K562 (cell line): Measurements from ENCODE around the gene TMEM255A. TPM values are rescaled to one million over a fixed set of nuclear protein-coding genes. Genes with fewer than 3 reads are reported as not detected.

Experiments used
- ATAC-seq: fragments of 200-7000 bp; cut with Tn5 transposase; 3 replicates; pipeline ENCODE4 v1.9.1; 2020; ENCODE audit warnings: moderate library complexity
- BruUV-seq: library from RNA; stranded (reverse); fragments of 400-500 nt; replicated peaks from 2 replicates; lab custom pipeline; 2021; lab: Mats Ljungman, UMichigan
- CTCF ChIA-PET: fragments of 300-600 bp; formaldehyde crosslinking; extraction: SDS; loops from one replicate; lab custom pipeline; 2021; ENCODE audit warnings: low intra/inter-chr PET ratio; lab: Yijun Ruan, JAX
- POLR2A ChIA-PET: fragments of 300-600, 350-650 bp; sonication (Branson Sonifier 250); formaldehyde crosslinking; extraction: SDS; loops from one replicate; lab custom pipeline; 2021; ENCODE audit warnings: antibody characterized with exemption, inconsistent platforms; lab: Yijun Ruan, JAX
- DNase-seq, 4 experiments: peaks; one replicate each; pipeline versions ENCODE4 v3.0.0 to v3.0.0-alpha.2; 2011 to 2018; ENCODE audit warnings: low spot score in 3 of 4, mixed read lengths in 3 of 4; ENCODE audit errors: extremely low read depth in 1 of 4
- FAIRE-seq: peaks from 2 replicates; lab custom pipeline; 2011; peaks lifted over from hg19 to GRCh38; lab: Jason Lieb, UNC
- H2AFZ ChIP-seq: 2 replicates; pipeline ENCODE4 v1.6.0; 2011; ENCODE audit warnings: low read depth, low read length, control low read depth, inconsistent platforms
- H3K27ac ChIP-seq: fragments of 200-600 bp; 3 replicates; pipeline ENCODE4 v1.8.0; 2011; ENCODE audit warnings: low read depth, mild to moderate bottlenecking, control low read depth, inconsistent platforms, low read length, moderate library complexity, mixed read lengths; ENCODE audit errors: extremely low read depth
- H3K27me3 ChIP-seq, 2 experiments: fragments of 300-600 bp in 1 of 2; 2 replicates in 1 of 2; 3 replicates in 1 of 2; pipeline versions ENCODE4 v1.6.0 to v1.8.0; 2011; ENCODE audit warnings: inconsistent platforms in 2 of 2, low read length in 2 of 2, mild to moderate bottlenecking in 1 of 2, mixed read lengths in 1 of 2, moderate library complexity in 1 of 2; ENCODE audit not compliant: control insufficient read depth in 2 of 2, insufficient read depth in 2 of 2
- H3K36me3 ChIP-seq: fragments of 300-600 bp; 3 replicates; pipeline ENCODE4 v1.8.0; 2011; ENCODE audit warnings: mild to moderate bottlenecking, low read length, inconsistent platforms; ENCODE audit not compliant: control insufficient read depth, insufficient read depth
- H3K4me1 ChIP-seq, 2 experiments: fragments of 200-600 bp in 1 of 2; replicated peaks in 1 of 2; 2 replicates in 1 of 2; 3 replicates in 1 of 2; pipeline versions ENCODE4 v1.5.1 to v1.8.0; 2011; ENCODE audit warnings: inconsistent platforms in 2 of 2, low read length in 2 of 2, mild to moderate bottlenecking in 1 of 2, mixed read lengths in 1 of 2, moderate library complexity in 1 of 2; ENCODE audit not compliant: control insufficient read depth in 2 of 2, insufficient read depth in 2 of 2
- H3K4me2 ChIP-seq: 2 replicates; pipeline ENCODE4 v1.6.1; 2011; ENCODE audit warnings: low read length, control low read depth, inconsistent platforms, mixed read lengths; ENCODE audit not compliant: insufficient read depth
- H3K4me3 ChIP-seq: fragments of 200-600 bp; sonication (generic), shearing (Covaris generic); 2 replicates; pipeline ENCODE4 v1.5.1; 2016; ENCODE audit warnings: control low read depth, inconsistent platforms
- H3K79me2 ChIP-seq: fragments of 200-600 bp; 3 replicates; pipeline ENCODE4 v1.8.0; 2011; ENCODE audit warnings: low read length, inconsistent platforms; ENCODE audit not compliant: control insufficient read depth, insufficient read depth
- H3K9ac ChIP-seq, 2 experiments: 2 replicates each; pipeline versions ENCODE4 v1.6.0 to v1.6.1; 2011; ENCODE audit warnings: low read depth in 2 of 2, low read length in 2 of 2, control low read depth in 1 of 2, inconsistent platforms in 1 of 2, mild to moderate bottlenecking in 1 of 2, mixed read lengths in 1 of 2; ENCODE audit not compliant: insufficient read depth in 1 of 2
- H3K9me1 ChIP-seq: one replicate; pipeline ENCODE4 v1.6.0; 2011; ENCODE audit warnings: inconsistent platforms, mild to moderate bottlenecking, low read length, moderate library complexity; ENCODE audit not compliant: control insufficient read depth, insufficient read depth
- H3K9me3 ChIP-seq: replicated peaks from 2 replicates; pipeline ENCODE4 v1.5.1; 2011; ENCODE audit warnings: low read depth, low read length, inconsistent platforms; ENCODE audit not compliant: control insufficient read depth, insufficient read depth
- H4K20me1 ChIP-seq: replicated peaks from 2 replicates; pipeline ENCODE4 v1.6.1; 2011; ENCODE audit warnings: low read length, inconsistent platforms, mixed read lengths; ENCODE audit not compliant: control insufficient read depth, insufficient read depth
- ARID3A ChIP-seq: IDR thresholded peaks from 2 replicates; pipeline ENCODE4 v1.6.1; 2012; ENCODE audit warnings: low read depth, low read length, improper control_type of control experiment, borderline replicate concordance
- CBFA2T2 ChIP-seq: fragments of 450-650 bp; conservative IDR thresholded peaks from 2 replicates; pipeline ENCODE4 v1.6.1; 2017; ENCODE audit warnings: mild to moderate bottlenecking
- CBX1 ChIP-seq: sonication (generic); IDR thresholded peaks from 2 replicates; pipeline ENCODE4 v1.6.1; 2016; ENCODE audit warnings: antibody characterized with exemption, low read depth, mild to moderate bottlenecking
- CHD4 ChIP-seq: fragments of 200-600 bp; sonication (generic); IDR thresholded peaks from 3 replicates; pipeline ENCODE4 v1.6.1; 2012; ENCODE audit warnings: low read depth, mild to moderate bottlenecking, mixed read lengths, low read length, inconsistent platforms; ENCODE audit not compliant: insufficient read depth, insufficient replicate concordance, poor library complexity, severe bottlenecking
- HMBOX1 ChIP-seq: sonication (generic); IDR thresholded peaks from 2 replicates; pipeline ENCODE4 v1.6.1; 2016
- HMGN3 ChIP-seq: IDR thresholded peaks from 2 replicates; pipeline ENCODE4 v1.6.1; 2011; ENCODE audit warnings: borderline replicate concordance, low read depth, mild to moderate bottlenecking, mixed read lengths, low read length; ENCODE audit not compliant: insufficient read length; ENCODE audit errors: extremely low read depth
- NEUROD1 ChIP-seq: fragments of 150-350 bp; IDR thresholded peaks from 2 replicates; pipeline ENCODE4 v1.6.1; 2014; ENCODE audit warnings: borderline replicate concordance, low read length, low read depth; ENCODE audit not compliant: partially characterized antibody
- NFATC3 ChIP-seq: fragments of 450-650 bp; IDR thresholded peaks from 2 replicates; pipeline ENCODE4 v1.6.1; 2017; ENCODE audit warnings: mild to moderate bottlenecking
- NFIC ChIP-seq: fragments of 450-650 bp; IDR thresholded peaks from 2 replicates; pipeline ENCODE4 v1.6.1; 2017; ENCODE audit warnings: mild to moderate bottlenecking, inconsistent platforms
- NR4A1 ChIP-seq, 2 experiments: fragments of 250-450 bp in 1 of 2; fragments of 450-650 bp in 1 of 2; sonication (Bioruptor Pico) in 1 of 2; IDR thresholded peaks; 2 replicates each; pipeline versions ENCODE4 v1.4.0 to v1.6.1; 2016 to 2020; ENCODE audit warnings: mild to moderate bottlenecking in 2 of 2, missing compliant biosample characterization in 1 of 2, missing genetic modification characterization in 1 of 2, moderate library complexity in 1 of 2
- POLR2AphosphoS2 ChIP-seq: IDR thresholded peaks from 2 replicates; pipeline ENCODE4 v1.6.1; 2012; ENCODE audit warnings: low read length, improper control_type of control experiment
- POLR2B ChIP-seq: fragments of 450-650 bp; IDR thresholded peaks from 2 replicates; pipeline ENCODE4 v1.6.1; 2018; ENCODE audit warnings: low read depth; ENCODE audit not compliant: partially characterized antibody
- RBFOX2 ChIP-seq: fragments of 200-400 bp; formaldehyde crosslinking; IDR thresholded peaks from 2 replicates; pipeline ENCODE4 v1.6.1; 2017; ENCODE audit warnings: low read depth, mild to moderate bottlenecking, low read length, moderate library complexity
- RHOXF2B ChIP-seq: fragments of 250-450 bp; sonication (Bioruptor Pico); conservative IDR thresholded peaks from 2 replicates; pipeline ENCODE4 v1.5.1; 2021
- SIN3A ChIP-seq, 2 experiments: fragments of 150-350 bp in 1 of 2; IDR thresholded peaks; 2 replicates each; pipeline ENCODE4 v1.6.1; 2011 to 2016; ENCODE audit warnings: borderline replicate concordance in 2 of 2, low read depth in 2 of 2, low read length in 2 of 2, mild to moderate bottlenecking in 2 of 2, moderate library complexity in 2 of 2; ENCODE audit not compliant: control insufficient read depth in 1 of 2
- SMARCA5 ChIP-seq: fragments of 450-650 bp; IDR thresholded peaks from 2 replicates; pipeline ENCODE4 v1.6.1; 2016
- ZNF274 ChIP-seq: IDR thresholded peaks from 2 replicates; pipeline ENCODE4 v1.6.1; 2011; ENCODE audit warnings: low read depth, mild to moderate bottlenecking, low read length, moderate library complexity, borderline replicate concordance
- ZNF696 ChIP-seq: fragments of 250-450 bp; sonication (Bioruptor Pico); conservative IDR thresholded peaks from 2 replicates; pipeline ENCODE4 v1.4.0; 2020; ENCODE audit warnings: mild to moderate bottlenecking, moderate library complexity
- WGBS: fragments of 100-300 bp; shearing (Covaris generic); methylation state at CpG from one replicate; pipeline ENCODE4 v1.1.6; 2016; ENCODE audit warnings: low coverage, mixed read lengths; ENCODE audit not compliant: insufficient coverage; ENCODE audit errors: missing lambda C conversion rate; 5-methylcytosine and 5-hydroxymethylcytosine counted together
- in situ Hi-C: fragments of 300-500 bp; cut with MboI; formaldehyde crosslinking; loops from 4 replicates; pipeline ENCODE4 v1.15.0; 2018; ENCODE audit warnings: inconsistent platforms, mixed read lengths
- intact Hi-C: fragments of 100-400 bp; cut with micrococcal nuclease; formaldehyde crosslinking; loops from 2 replicates; pipeline ENCODE4 v1.14.2; 2022
- polyA plus RNA-seq, 8 experiments: library from polyadenylated mRNA; depleted of rRNA in 4 of 8; stranded (reverse) in 5 of 8; unstranded in 3 of 8; fragments of >200 nt; fragmentation: Nextera tagmentation in 2 of 8; fragmentation: Illumina TruSeq in 1 of 8; extraction: Ambion mirVana in 2 of 8; extraction: Trizol in 1 of 8; gene quantifications; 2 replicates each; pipeline versions ENCODE4 v1.2.1 to v1.2.3, GENCODE V29; 2011 to 2014; ENCODE audit warnings: inconsistent platforms in 1 of 8, missing spikeins in 1 of 8
- total RNA-seq, 7 experiments: library from RNA; depleted of rRNA in 6 of 7; stranded (reverse); fragments of >200 nt in 6 of 7; fragmentation: Illumina TruSeq in 2 of 7; extraction: Trizol in 2 of 7; gene quantifications; 2 replicates each; pipeline versions ENCODE4 v1.2.1 to v1.2.3, GENCODE V29; 2011 to 2021; ENCODE audit warnings: low replicate concordance in 1 of 7
- TF ChIP-seq, protein P1 (sequence below): fragments of 200-800 bp; sonication (Bioruptor generic); IDR thresholded peaks from 2 replicates; pipeline ENCODE4 v1.6.1; 2017; ENCODE audit warnings: missing genetic modification characterization, missing compliant biosample characterization
- TF ChIP-seq, protein P2 (sequence below): fragments of 250-450 bp; sonication (Bioruptor Pico); IDR thresholded peaks from 2 replicates; pipeline ENCODE4 v1.9.0; 2021; ENCODE audit warnings: mild to moderate bottlenecking

The TMEM255A gene
- total and polyA plus RNA-seq, 9 of the 15 experiments (the other 6 are each of a cell fraction or from before 2014, with no cell fraction given) = 0.01 TPM; not detected in 8

- BruUV-seq = no TSS peak
Observed at GRCh38 chrX:120271218-120271617, 40.0 kb downstream of the TMEM255A start.

More at GRCh38 chrX:120271218-120271617, 40.0 kb downstream of the TMEM255A start:
- in situ Hi-C loops = no loop called here
- H2AFZ ChIP-seq = no peak overlapping the region
- ATAC-seq (no peak), DNase-seq (no peak), FAIRE-seq (no peak)
- ChIA-PET POLR2A (no interaction called here), CTCF (no interaction called here)
- no peaks in the 10 kb centered on the region for H3K79me2 ChIP-seq
- no peak overlapping the region for H3K4me2 ChIP-seq
- no peaks in the 10 kb centered on the region for H3K9me1 ChIP-seq
- no peaks in the 10 kb centered on the region for H3K9me3 ChIP-seq
- H3K4me3 ChIP-seq = no peak overlapping the region
- H3K27ac ChIP-seq = no peak overlapping the region
- H4K20me1 ChIP-seq = no peaks in the 10 kb centered on the region
- H3K9ac ChIP-seq = no peak overlapping the region
- intact Hi-C loops = no loop called here
- no peaks in the 10 kb centered on the region for H3K36me3 ChIP-seq
- TF ChIP-seq ARID3A = no peak
- no peak for TF ChIP-seq SIN3A (IDR thresholded peaks at IDR 0.05; ENCODE audit: borderline replicate concordance in 2 of 2, control insufficient read depth in 1 of 2, low read depth in 2 of 2, low read length in 2 of 2)
- no peak for TF ChIP-seq RHOXF2B (CRISPR knock-in tag)
- TF ChIP-seq POLR2B = no peak
- TF ChIP-seq HMBOX1 = no peak
- no peak for TF ChIP-seq CBX1
- TF ChIP-seq CHD4 = no peak
- TF ChIP-seq, protein P1, sequence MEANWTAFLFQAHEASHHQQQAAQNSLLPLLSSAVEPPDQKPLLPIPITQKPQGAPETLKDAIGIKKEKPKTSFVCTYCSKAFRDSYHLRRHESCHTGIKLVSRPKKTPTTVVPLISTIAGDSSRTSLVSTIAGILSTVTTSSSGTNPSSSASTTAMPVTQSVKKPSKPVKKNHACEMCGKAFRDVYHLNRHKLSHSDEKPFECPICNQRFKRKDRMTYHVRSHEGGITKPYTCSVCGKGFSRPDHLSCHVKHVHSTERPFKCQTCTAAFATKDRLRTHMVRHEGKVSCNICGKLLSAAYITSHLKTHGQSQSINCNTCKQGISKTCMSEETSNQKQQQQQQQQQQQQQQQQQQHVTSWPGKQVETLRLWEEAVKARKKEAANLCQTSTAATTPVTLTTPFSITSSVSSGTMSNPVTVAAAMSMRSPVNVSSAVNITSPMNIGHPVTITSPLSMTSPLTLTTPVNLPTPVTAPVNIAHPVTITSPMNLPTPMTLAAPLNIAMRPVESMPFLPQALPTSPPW (CRISPR knock-in tag) = no peak
- TF ChIP-seq NFATC3 = no peak
- TF ChIP-seq NFIC = no peak
- no peak for TF ChIP-seq NR4A1 (CRISPR knock-in tag; IDR thresholded peaks at IDR 0.05)
- no peak for TF ChIP-seq NR4A1 (tag; IDR thresholded peaks at IDR 0.05)
- no peak for TF ChIP-seq POLR2AphosphoS2
- TF ChIP-seq, protein P2, sequence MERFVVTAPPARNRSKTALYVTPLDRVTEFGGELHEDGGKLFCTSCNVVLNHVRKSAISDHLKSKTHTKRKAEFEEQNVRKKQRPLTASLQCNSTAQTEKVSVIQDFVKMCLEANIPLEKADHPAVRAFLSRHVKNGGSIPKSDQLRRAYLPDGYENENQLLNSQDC (CRISPR knock-in tag) = no peak
- no peak for TF ChIP-seq NEUROD1
- no peak for TF ChIP-seq RBFOX2
- TF ChIP-seq CBFA2T2 = no peak
- no peak for TF ChIP-seq SMARCA5
- TF ChIP-seq ZNF274 = no peak
- TF ChIP-seq HMGN3 = no peak
- TF ChIP-seq ZNF696 (CRISPR knock-in tag) = no peak
- TF ChIP-seq, all 486 proteins: peak for 0
- 0% methylated on average over 2 of the region's 2 CpGs for WGBS
- Histone ChIP-seq H3K27me3 (peaks cover 2 to 5% of the 10 kb centered on the region in 2 experiments; a peak in 2 of 5 replicates), H3K4me1 (no peaks in the 10 kb centered on the region)
